ENCODE measurements around the gene PHKB. TPM values are rescaled to one million over a fixed set of nuclear protein-coding genes. Genes with fewer than 3 reads are reported as not detected.

PHKB gene
- total and polyA plus RNA-seq, 2 experiments from 2014 or later, result 31.3 to 52.0 TPM

- TF ChIP-seq EZH2phosphoT487 (IDR thresholded peaks at IDR 0.05; ENCODE audit: insufficient read depth, low read depth), result no peak
- no peak for TF ChIP-seq EZH2 (IDR thresholded peaks at IDR 0.05; ENCODE audit: insufficient read depth, poor library complexity, severe bottlenecking)
- Histone ChIP-seq H3K36me3 (ENCODE audit: low read depth) (no peaks in the 10 kb centered on the region), H3K27ac (no peak overlapping the region), H3K27me3 (replicated peaks; ENCODE audit: insufficient read depth) (no peaks in the 10 kb centered on the region), H3F3A (ENCODE audit: insufficient read depth) (no peaks in the 10 kb centered on the region), H3K4me1 (ENCODE audit: insufficient read depth) (peaks cover 15% of the 10 kb centered on the region), H2AFZ (no peak overlapping the region), H3K4me2 (ENCODE audit: unreplicated experiment) (no peak overlapping the region), H3K79me2 (ENCODE audit: insufficient read depth) (peaks cover 52% of the 10 kb centered on the region), H3K9me3 (ENCODE audit: low read depth) (no peaks in the 10 kb centered on the region), H3K9ac (no peak overlapping the region), H3K9me2 (ENCODE audit: insufficient read depth) (no peaks in the 10 kb centered on the region), H3K4me3 (no peak overlapping the region), H4K20me1 (ENCODE audit: insufficient read depth) (no peaks in the 10 kb centered on the region)
- no peak for DNase-seq
- in situ Hi-C loops (cut with MboI), result no loop called here
Observed at GRCh38 chr16:47476654-47477345, 15.7 kb downstream of the PHKB start.

GRCh38 chr16:47477679-47478078 lies 16.5 kb downstream of the PHKB start:
- no peak overlapping the region for H3K9ac ChIP-seq
- DNase-seq, result peak; percentile 71
- peaks cover 43% of the 10 kb centered on the region for H3K79me2 ChIP-seq (ENCODE audit: insufficient read depth)
- no peak overlapping the region for H3K4me2 ChIP-seq (ENCODE audit: unreplicated experiment)
- no peaks in the 10 kb centered on the region for H3F3A ChIP-seq (ENCODE audit: insufficient read depth)
- TF ChIP-seq EZH2 (IDR thresholded peaks at IDR 0.05; ENCODE audit: insufficient read depth, poor library complexity, severe bottlenecking) (no peak), EZH2phosphoT487 (IDR thresholded peaks at IDR 0.05; ENCODE audit: insufficient read depth, low read depth) (no peak)
- no peaks in the 10 kb centered on the region for H3K27me3 ChIP-seq (replicated peaks; ENCODE audit: insufficient read depth)
- in situ Hi-C loops (cut with MboI), result no loop called here
- 8 to 12% methylated on average over 1 of the region's 1 CpG for WGBS, 2 experiments (ENCODE audit: low coverage in 1 of 2, low lambda C conversion rate in 2 of 2, missing lambda C conversion rate in 2 of 2)
- no peaks in the 10 kb centered on the region for H3K9me2 ChIP-seq (ENCODE audit: insufficient read depth)
- peaks cover 15% of the 10 kb centered on the region for H3K4me1 ChIP-seq (ENCODE audit: insufficient read depth)
- H3K4me3 ChIP-seq, result no peak overlapping the region
- no peak overlapping the region for H2AFZ ChIP-seq
- no peak overlapping the region; the same call in 1 of the 2 replicates for H3K27ac ChIP-seq
- no peaks in the 10 kb centered on the region for H3K9me3 ChIP-seq (ENCODE audit: low read depth)
- H3K36me3 ChIP-seq (ENCODE audit: low read depth), result no peaks in the 10 kb centered on the region
- no peaks in the 10 kb centered on the region for H4K20me1 ChIP-seq (ENCODE audit: insufficient read depth)

GRCh38 chr16:47480410-47480809 lies 19.3 kb downstream of the PHKB start:
- H3F3A ChIP-seq (ENCODE audit: insufficient read depth), result no peaks in the 10 kb centered on the region
- H3K9me2 ChIP-seq (ENCODE audit: insufficient read depth), result no peaks in the 10 kb centered on the region
- in situ Hi-C loops (cut with MboI), result no loop called here
- no peak overlapping the region for H2AFZ ChIP-seq
- H3K4me3 ChIP-seq, result no peak overlapping the region
- TF ChIP-seq EZH2 (IDR thresholded peaks at IDR 0.05; ENCODE audit: insufficient read depth, poor library complexity, severe bottlenecking), result no peak
- TF ChIP-seq EZH2phosphoT487 (IDR thresholded peaks at IDR 0.05; ENCODE audit: insufficient read depth, low read depth), result no peak
- H3K79me2 ChIP-seq (ENCODE audit: insufficient read depth), result peaks cover 26% of the 10 kb centered on the region; the same call in 1 of the 2 replicates
- no peak overlapping the region for H3K27ac ChIP-seq
- WGBS, 2 experiments (ENCODE audit: low coverage in 1 of 2, low lambda C conversion rate in 2 of 2, missing lambda C conversion rate in 2 of 2), result 97 to 98% methylated on average over 3 of the region's 3 CpGs
- no peaks in the 10 kb centered on the region for H3K27me3 ChIP-seq (replicated peaks; ENCODE audit: insufficient read depth)
- DNase-seq, result no peak
- peaks cover 15% of the 10 kb centered on the region for H3K4me1 ChIP-seq (ENCODE audit: insufficient read depth)
- no peaks in the 10 kb centered on the region for H3K36me3 ChIP-seq (ENCODE audit: low read depth)
- H3K9ac ChIP-seq, result no peak overlapping the region
- no peaks in the 10 kb centered on the region for H3K9me3 ChIP-seq (ENCODE audit: low read depth)
- no peaks in the 10 kb centered on the region for H4K20me1 ChIP-seq (ENCODE audit: insufficient read depth)
- H3K4me2 ChIP-seq (ENCODE audit: unreplicated experiment), result no peak overlapping the region

- Histone ChIP-seq H3K4me1 (ENCODE audit: insufficient read depth) (peaks cover 11% of the 10 kb centered on the region), H3F3A (ENCODE audit: insufficient read depth) (no peaks in the 10 kb centered on the region), H3K9me2 (ENCODE audit: insufficient read depth) (no peaks in the 10 kb centered on the region), H2AFZ (no peak overlapping the region), H3K36me3 (ENCODE audit: low read depth) (no peaks in the 10 kb centered on the region), H3K27me3 (replicated peaks; ENCODE audit: insufficient read depth) (no peaks in the 10 kb centered on the region), H3K79me2 (ENCODE audit: insufficient read depth) (peaks cover 26% of the 10 kb centered on the region; the same call in 1 of the 2 replicates), H3K4me3 (no peak overlapping the region), H4K20me1 (ENCODE audit: insufficient read depth) (no peaks in the 10 kb centered on the region), H3K27ac (no peak overlapping the region), H3K9me3 (ENCODE audit: low read depth) (no peaks in the 10 kb centered on the region), H3K4me2 (ENCODE audit: unreplicated experiment) (no peak overlapping the region), H3K9ac (no peak overlapping the region)
- WGBS, 2 experiments (ENCODE audit: low coverage in 1 of 2, low lambda C conversion rate in 2 of 2, missing lambda C conversion rate in 2 of 2), result 87 to 89% methylated on average over 6 of the region's 6 CpGs
- in situ Hi-C loops (cut with MboI), result no loop called here
- TF ChIP-seq EZH2 (IDR thresholded peaks at IDR 0.05; ENCODE audit: insufficient read depth, poor library complexity, severe bottlenecking) (no peak), EZH2phosphoT487 (IDR thresholded peaks at IDR 0.05; ENCODE audit: insufficient read depth, low read depth) (no peak)
- no peak for DNase-seq
Observed at GRCh38 chr16:47481698-47482374, 20.7 kb downstream of the PHKB start.

All from GM23248 (cell line).